ENCODE measurements around the gene ARFGAP2.

ARFGAP2 gene

DNA sequence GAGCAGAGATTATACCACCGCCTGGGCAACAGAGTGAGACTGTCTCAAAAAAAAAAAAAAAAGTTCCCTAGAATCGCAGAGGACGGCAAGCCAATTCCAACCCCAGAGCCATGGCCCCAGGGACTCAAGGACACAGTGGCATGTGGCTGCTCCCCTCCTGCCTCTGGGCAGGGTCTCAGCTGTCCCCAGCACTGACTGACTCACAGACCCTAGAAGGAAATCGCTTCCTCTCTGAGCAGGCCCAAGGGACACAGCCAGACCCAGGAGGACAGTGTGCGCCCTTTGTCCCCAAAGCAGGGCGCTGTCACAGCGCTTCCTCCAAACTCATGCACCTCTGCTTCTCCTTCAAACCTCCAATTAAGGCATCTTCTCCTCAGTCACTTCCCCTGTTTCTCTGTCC lies 7.3 kb upstream of the ARFGAP2 start:
- peaks cover 53% of the 10 kb centered on the region for H3K27me3 Mint-ChIP-seq
- no peak overlapping the region for H3K4me3 Mint-ChIP-seq

DNA sequence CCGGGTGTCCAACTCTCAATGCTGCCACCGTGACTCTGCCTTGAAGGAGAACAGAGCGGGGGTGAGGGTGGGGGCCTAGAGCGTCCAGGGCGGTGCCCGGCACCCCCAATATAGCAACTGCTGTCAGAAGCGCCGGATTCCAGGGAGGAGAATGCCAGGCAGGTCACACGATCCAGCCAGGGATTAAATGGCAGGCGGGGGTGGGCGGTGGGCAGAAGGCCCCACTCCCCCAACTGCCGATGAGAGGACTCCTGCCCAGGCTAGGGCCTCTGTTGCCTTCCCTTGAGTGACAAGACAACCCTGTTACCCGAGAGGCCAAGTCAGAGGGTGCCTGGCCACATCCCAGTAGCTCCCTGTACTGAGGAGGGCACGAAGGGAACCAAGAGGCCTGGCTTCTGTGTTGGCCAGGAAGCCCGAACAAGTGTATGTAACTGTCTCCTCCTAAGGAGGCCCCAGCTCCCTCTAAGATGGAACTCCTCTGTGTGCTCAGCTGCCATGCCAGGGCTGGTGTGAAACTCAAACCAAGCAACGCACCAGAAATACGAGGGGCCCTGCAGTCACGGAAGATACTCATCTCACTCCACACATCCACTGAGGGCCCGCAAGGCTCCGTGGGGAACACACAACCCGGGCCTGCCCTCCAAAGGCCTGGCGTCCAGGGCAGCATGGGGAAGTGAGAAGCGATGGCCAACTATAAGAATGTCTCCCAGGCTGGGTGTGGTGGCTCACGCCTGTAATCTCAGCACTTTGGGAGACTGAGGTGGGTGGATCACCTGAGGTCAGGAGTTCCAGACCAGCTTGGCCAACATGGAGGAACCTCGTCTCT lies 6.6 kb upstream of the ARFGAP2 start:
- DNase-seq, result no peak
- Mint-ChIP-seq H3K27me3 (peaks cover 45% of the 10 kb centered on the region), H3K36me3 (no peaks in the 10 kb centered on the region), H3K4me3 (no peak overlapping the region), H3K27ac (no peak overlapping the region), H3K9me3 (no peaks in the 10 kb centered on the region), H3K4me1 (peaks cover 16% of the 10 kb centered on the region)
- CTCF ChIA-PET, result interaction anchor here (0.8 kb wide), 1 partner anchor 75 kb away, joined by 3 read pairs; the partner anchor contains the start of gene NR1H3

More for the DNA sequence above, 7.3 kb upstream of the ARFGAP2 start:
- Mint-ChIP-seq H3K4me1 (peaks cover 16% of the 10 kb centered on the region), H3K9me3 (no peaks in the 10 kb centered on the region), H3K36me3 (no peaks in the 10 kb centered on the region), H3K27ac (no peak overlapping the region)
- CTCF ChIA-PET, result interaction anchor here (0.8 to 1.7 kb wide), 2 partner anchors 74 to 76 kb away, joined by 3 to 5 read pairs; partner anchors contain the start of gene NR1H3
- no peak for DNase-seq

DNA sequence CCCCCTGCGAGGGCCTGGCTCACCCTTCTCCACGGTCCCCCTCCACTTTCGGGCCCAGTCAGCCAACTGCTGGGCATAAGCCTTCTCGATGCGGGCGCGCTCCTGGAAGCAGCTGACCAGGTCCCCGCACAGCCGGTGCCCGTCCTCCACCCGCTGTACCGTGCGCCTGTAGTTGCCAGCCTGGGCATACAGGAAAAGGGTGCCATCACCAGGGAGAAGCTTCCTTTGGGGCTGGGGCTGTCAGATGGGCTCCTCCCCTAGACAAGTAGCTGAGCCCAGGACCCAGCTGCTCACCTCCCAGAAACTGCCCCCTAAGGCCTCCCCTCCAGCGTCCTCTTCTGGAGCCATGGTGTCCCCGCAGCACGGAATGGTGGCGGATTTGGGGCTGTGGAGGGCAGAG lies 5.7 kb upstream of the ARFGAP2 start:
- DNase-seq, result no peak
- Mint-ChIP-seq H3K27ac (no peak overlapping the region), H3K9me3 (no peaks in the 10 kb centered on the region), H3K27me3 (peaks cover 37% of the 10 kb centered on the region), H3K4me1 (peaks cover 20% of the 10 kb centered on the region), H3K36me3 (no peaks in the 10 kb centered on the region), H3K4me3 (no peak overlapping the region)
- CTCF ChIA-PET, result interaction anchor here (0.6 kb wide), 1 partner anchor 77 kb away, joined by 3 read pairs; no protein-coding TSS in a partner anchor

DNA sequence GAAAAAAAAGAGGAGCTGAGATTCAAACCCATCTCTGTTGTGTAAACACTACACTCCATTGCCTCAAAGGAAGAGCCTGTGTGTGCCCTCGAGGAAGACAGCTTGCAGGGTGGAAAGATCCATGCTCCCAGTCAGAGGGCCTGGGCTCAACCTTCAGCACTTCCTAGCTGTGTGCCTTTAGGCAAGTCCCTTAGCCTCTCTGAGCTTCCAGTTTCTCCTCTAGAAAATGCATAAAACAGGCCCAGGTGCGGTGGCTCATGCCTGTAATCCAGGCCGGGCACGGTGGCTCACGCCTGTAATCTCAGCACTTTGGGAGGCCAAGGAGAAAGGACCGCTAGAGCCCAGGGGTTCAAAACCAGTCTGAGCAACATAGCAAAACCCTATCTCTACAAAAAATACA lies 4.6 kb upstream of the ARFGAP2 start:
- Mint-ChIP-seq H3K27ac (no peak overlapping the region), H3K36me3 (peaks cover 2% of the 10 kb centered on the region), H3K9me3 (no peaks in the 10 kb centered on the region), H3K4me1 (peaks cover 19% of the 10 kb centered on the region), H3K27me3 (peaks cover 26% of the 10 kb centered on the region), H3K4me3 (no peak overlapping the region)
- no peak for DNase-seq
- CTCF ChIA-PET, result interaction anchor here (0.9 to 1.4 kb wide), 4 partner anchors 34 to 78 kb away, joined by 3 to 4 read pairs (median 4); partner anchors contain the start of genes ACP2, DDB2 and NR1H3

DNA sequence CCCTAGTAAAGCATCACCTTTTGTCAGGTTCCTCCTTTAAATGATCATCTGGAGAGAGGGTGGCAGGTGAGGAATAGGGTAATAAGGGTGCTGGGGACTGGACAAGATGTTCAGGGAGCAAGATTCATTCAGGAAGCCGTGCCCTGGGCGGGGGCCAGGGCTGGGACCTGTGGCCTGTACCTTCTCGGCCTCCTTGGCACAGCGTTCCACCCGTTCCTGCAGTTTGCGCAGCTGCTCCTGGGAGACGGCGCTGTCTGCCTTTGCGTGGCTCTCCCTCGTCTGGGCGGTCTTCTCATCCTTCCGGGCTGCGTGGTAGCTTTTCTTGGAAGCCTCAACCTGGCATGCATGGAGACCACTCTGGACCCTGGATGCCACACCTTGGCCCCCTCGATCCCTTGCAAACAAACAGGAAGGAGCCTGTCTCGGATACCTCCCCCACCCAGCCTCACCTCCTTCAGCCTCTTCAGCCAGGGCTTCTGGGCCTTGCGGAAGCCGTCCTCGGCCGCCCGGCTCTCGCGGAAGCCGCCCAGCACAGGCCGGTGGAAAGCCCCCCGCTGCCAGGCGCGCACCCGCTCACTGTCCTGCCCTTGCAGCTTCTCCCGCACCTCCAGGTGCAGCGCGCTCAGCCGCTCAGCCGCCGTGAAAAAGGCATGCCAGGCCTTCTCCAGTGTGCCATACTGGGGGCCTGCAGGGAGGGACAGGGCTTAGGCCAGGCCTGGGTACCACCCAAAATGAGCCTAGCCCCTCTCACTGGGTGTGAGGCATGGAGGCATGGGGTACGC lies 3.5 kb upstream of the ARFGAP2 start:
- Mint-ChIP-seq H3K36me3 (peaks cover 5% of the 10 kb centered on the region), H3K4me3 (no peak overlapping the region), H3K27me3 (peaks cover 20% of the 10 kb centered on the region), H3K9me3 (no peaks in the 10 kb centered on the region), H3K4me1 (peaks cover 28% of the 10 kb centered on the region), H3K27ac (no peak overlapping the region)
- CTCF ChIA-PET, result interaction anchor here (0.9 to 3.4 kb wide), 13 partner anchors 13 to 275 kb away, joined by 3 to 32 read pairs (median 4); partner anchors contain the start of genes ACP2, DDB2 and NR1H3
- DNase-seq, result no peak

DNA sequence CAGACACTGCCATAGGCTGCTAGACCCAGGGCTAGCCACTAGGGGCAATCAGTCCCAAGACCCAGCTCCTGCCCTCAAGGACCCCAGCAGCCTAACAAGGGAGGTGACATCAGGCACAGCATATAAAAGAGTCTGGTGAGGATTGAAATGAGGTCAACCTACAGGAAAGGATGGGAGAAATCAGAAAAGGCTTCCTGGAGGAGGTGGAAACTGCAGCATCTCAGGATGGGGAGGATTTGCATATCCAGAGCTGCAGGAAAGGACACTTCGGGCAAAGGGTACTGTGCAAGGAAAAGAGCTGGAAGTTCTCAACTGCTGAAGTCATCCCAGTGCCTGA lies 2.9 kb upstream of the ARFGAP2 start:
- H3K27me3 Mint-ChIP-seq, result peaks cover 14% of the 10 kb centered on the region
- H3K27ac Mint-ChIP-seq, result peak overlapping the region; percentile 72
- peak; percentile 69 for DNase-seq
- peaks cover 31% of the 10 kb centered on the region for H3K4me1 Mint-ChIP-seq
- no peaks in the 10 kb centered on the region for H3K9me3 Mint-ChIP-seq
- CTCF ChIA-PET, result interaction anchor here (1.0 to 3.4 kb wide), 12 partner anchors 14 to 275 kb away, joined by 3 to 32 read pairs (median 4); partner anchors contain the start of genes ACP2, DDB2 and NR1H3
- no peak overlapping the region for H3K4me3 Mint-ChIP-seq
- H3K36me3 Mint-ChIP-seq, result peaks cover 5% of the 10 kb centered on the region

DNA sequence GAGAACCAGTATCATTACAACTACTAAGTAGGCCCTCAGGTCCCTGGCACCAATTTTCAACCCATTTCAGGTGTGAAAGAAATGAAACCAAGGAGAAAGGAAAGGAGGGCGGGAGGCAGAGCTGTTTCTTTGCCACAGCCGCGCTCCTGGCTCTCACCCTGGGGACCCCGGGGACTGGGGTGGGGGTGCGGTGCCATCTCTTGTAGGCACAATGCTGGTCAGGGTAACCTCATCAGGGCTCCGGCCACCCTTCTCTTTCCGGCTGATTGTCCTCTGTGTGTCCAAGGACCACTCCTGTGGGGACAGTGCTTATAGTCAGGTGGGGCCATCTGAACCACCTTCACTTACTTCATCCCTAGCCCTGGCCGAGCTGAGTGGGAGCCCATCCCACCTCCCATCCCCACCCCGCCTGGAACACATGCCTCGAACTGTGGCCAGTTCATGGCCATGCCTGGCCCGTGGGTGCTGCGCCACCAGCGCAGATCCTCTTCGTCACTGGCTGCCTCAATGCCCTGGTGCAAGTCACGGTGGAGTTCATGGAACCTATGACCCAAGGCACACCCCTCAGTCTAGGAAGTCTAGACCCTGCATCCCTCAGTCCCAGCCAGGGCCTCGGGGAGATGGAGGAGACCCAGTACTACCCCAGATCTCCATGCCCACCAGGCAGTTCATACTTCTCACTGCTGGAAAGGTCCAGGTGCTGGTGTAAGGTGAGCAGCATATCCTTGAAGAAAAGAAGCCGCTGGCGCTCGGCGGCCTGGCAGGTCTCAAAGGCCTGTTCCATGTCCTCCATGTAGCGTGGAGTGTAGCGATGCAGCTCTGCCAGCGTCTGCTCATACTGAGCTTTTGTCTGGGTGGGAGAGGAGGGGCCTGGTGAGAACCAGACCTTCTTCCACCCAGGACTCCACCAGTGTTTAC lies 2.3 kb upstream of the ARFGAP2 start:
- Mint-ChIP-seq H3K4me3 (no peak overlapping the region), H3K4me1 (peaks cover 32% of the 10 kb centered on the region), H3K9me3 (no peaks in the 10 kb centered on the region), H3K27me3 (peaks cover 7% of the 10 kb centered on the region), H3K27ac (peak overlapping the region; percentile 72), H3K36me3 (peaks cover 5% of the 10 kb centered on the region)
- DNase-seq, result no peak
- CTCF ChIA-PET, result interaction anchor here (0.6 to 3.4 kb wide), 24 partner anchors 14 to 487 kb away, joined by 3 to 32 read pairs (median 4); partner anchors contain the start of genes ACP2 and DDB2

DNA sequence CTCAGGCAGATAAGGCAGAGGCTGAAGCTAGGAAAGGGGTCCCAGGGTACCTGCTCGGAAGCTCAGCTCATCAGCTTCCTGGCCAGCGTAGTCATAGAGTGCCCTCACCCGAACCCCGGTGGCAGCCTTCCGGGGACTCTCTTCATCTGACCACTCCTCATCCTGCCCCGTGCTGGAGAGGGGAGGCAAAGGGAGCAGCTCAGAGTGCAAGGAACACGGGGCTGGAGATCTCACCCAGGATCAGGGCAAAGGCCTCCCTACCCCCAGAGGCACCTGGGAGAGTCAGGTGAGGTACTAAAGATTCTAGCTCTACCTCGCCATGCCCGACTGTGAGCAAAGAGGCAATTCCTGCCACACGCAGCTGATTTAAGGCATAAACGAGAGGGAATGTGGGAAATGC lies 1.6 kb upstream of the ARFGAP2 start:
- no peak for DNase-seq
- no peaks in the 10 kb centered on the region for H3K9me3 Mint-ChIP-seq
- H3K27me3 Mint-ChIP-seq, result peaks cover under 1% of the 10 kb centered on the region
- peak overlapping the region; percentile 100 for H3K27ac Mint-ChIP-seq
- H3K4me1 Mint-ChIP-seq, result peaks cover 39% of the 10 kb centered on the region
- CTCF ChIA-PET, result interaction anchor here (0.6 to 3.4 kb wide), 18 partner anchors 36 to 444 kb away, joined by 3 to 32 read pairs (median 4); partner anchors contain the start of genes ACP2 and DDB2
- no peak overlapping the region for H3K4me3 Mint-ChIP-seq
- H3K36me3 Mint-ChIP-seq, result peaks cover 10% of the 10 kb centered on the region

DNA sequence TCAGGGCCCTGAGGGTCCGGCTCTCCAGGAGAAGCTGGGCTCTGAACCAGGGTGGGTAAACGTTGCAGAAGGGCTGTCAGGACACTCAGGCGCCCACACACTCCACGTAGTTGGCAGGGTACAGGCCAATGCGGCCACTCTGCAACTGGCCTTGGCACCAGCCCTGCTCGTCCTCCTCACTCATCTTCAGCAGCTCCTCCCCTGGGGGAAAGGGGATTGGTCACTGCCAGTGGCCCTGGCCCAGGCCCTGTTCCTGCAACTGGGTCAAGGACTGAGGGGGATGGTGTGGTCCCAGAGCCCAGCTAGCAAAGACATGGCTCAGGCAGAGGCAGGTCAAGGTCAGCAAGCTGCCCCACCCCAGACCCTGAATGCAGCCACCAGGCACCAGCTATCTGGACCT lies 1.2 kb upstream of the ARFGAP2 start:
- H3K4me3 Mint-ChIP-seq, result peak overlapping the region; percentile 96
- H3K27ac Mint-ChIP-seq, result peak overlapping the region; percentile 100
- H3K27me3 Mint-ChIP-seq, result no peaks in the 10 kb centered on the region
- CTCF ChIA-PET, result interaction anchor here (0.6 to 3.4 kb wide), 19 partner anchors 9 to 444 kb away, joined by 3 to 32 read pairs (median 3); partner anchors contain the start of genes ACP2 and DDB2
- no peaks in the 10 kb centered on the region for H3K9me3 Mint-ChIP-seq
- H3K36me3 Mint-ChIP-seq, result peaks cover 15% of the 10 kb centered on the region
- DNase-seq, result no peak
- peaks cover 44% of the 10 kb centered on the region for H3K4me1 Mint-ChIP-seq

DNA sequence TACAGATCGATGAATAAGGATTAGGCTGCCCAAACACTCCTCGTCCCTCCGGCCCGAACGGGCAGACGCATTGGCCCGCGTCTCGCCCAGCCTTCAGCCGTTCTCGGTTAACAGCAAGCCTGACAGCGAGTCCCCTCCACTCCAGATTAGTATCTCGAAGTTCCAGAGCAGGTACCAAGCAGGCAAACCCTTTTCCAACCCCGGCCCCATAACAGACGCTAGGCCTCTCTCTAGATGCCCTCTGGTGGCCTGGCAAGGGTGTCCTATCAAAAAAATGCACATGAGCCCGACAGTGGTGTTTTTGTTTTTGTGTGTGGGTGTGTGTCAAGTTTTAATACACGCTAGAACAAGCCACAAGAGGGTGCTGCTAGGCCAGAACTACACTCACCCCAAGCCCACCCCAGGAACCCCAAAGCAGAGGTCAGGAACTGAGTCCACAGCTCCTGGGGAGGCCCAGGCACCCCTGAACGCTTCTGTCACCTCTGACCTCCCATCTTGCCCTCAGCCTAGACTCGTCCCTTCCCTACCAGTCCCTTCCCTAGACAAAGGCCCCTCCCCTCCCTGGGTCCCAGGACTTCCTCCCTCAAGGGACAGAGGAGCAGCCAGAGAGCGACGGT lies 658 bp upstream of the ARFGAP2 start:
- peaks cover 17% of the 10 kb centered on the region for H3K36me3 Mint-ChIP-seq
- CTCF ChIA-PET, result interaction anchor here (0.7 to 3.4 kb wide), 16 partner anchors 10 to 387 kb away, joined by 3 to 32 read pairs (median 4); partner anchors contain the start of genes ACP2 and DDB2
- H3K27me3 Mint-ChIP-seq, result no peaks in the 10 kb centered on the region
- peak overlapping the region; percentile 96 for H3K4me3 Mint-ChIP-seq
- H3K9me3 Mint-ChIP-seq, result no peaks in the 10 kb centered on the region
- H3K4me1 Mint-ChIP-seq, result peaks cover 47% of the 10 kb centered on the region
- peak overlapping the region; percentile 100 for H3K27ac Mint-ChIP-seq
- DNase-seq, result peak; percentile 82

DNA sequence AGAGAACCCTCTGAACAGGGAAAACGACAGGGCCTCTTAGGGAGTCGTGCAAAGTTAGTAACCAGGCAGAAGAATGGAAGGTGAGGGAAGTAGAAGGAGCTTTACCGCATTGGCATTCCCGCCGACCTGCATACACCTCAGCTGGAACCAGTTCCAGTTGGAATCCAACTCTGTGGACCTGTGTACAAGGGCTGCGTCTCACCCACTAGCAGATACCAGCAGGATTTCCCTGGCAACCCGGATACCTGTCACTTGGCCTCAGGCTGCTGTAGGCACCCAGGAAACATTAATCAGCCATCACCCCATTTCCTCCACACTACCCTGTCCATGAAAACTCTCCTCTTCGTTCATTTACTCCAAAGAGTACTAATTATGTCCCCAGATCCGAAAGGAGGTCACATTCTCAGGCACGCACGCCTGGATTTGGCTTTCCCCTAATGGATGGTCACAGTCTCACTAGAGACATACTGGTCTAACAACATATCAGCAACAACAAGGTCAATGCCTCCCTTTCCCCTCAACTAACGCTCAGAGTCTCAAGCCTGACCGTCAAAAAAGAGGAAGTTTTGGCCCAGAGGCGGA lies 842 bp downstream of the ARFGAP2 start:
- H3K4me1 Mint-ChIP-seq, result peaks cover 58% of the 10 kb centered on the region
- H3K36me3 Mint-ChIP-seq, result peaks cover 26% of the 10 kb centered on the region
- no peaks in the 10 kb centered on the region for H3K9me3 Mint-ChIP-seq
- no peak for DNase-seq
- no peaks in the 10 kb centered on the region for H3K27me3 Mint-ChIP-seq
- H3K27ac Mint-ChIP-seq, result peak overlapping the region; percentile 100
- CTCF ChIA-PET, result interaction anchor here (0.6 kb wide), 1 partner anchor 58 kb away, joined by 3 read pairs; no protein-coding TSS in a partner anchor
- peak overlapping the region; percentile 96 for H3K4me3 Mint-ChIP-seq

DNA sequence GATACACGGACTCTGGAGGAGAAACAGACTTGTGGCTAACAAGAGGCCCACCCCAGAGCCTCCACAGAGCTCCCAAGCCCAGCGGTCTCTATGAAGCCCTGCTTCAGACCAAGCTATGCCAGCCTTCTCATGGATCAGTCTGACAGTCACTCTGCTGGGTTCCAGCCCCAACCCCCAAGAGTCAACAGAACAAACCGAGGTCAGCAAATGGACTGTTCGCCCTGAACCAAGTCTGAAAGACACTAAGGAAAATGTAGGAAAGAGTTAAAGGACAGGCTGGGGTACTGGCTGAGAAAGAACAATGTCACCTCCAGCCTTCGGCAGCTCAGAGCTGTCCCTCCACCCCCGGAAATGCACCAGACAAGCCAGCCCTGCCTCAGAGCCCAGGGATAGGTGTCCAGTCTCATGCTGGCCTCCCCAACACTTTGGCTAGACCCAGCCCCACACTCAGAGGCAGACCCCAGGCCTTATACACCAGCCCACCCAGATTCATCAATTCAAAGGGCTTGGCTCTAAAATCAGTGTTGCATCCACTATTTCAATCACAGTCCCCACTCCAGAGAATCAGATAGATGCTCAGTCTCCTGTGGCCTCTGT lies 3.8 kb downstream of the ARFGAP2 start:
- H3K27me3 Mint-ChIP-seq, result no peaks in the 10 kb centered on the region
- peaks cover 56% of the 10 kb centered on the region for H3K4me1 Mint-ChIP-seq
- DNase-seq, result no peak
- H3K9me3 Mint-ChIP-seq, result no peaks in the 10 kb centered on the region
- no peak overlapping the region for H3K27ac Mint-ChIP-seq
- CTCF ChIA-PET, result no interaction called here
- peaks cover 28% of the 10 kb centered on the region for H3K36me3 Mint-ChIP-seq
- H3K4me3 Mint-ChIP-seq, result no peak overlapping the region

Data from activated naive CD4-positive, alpha-beta T cell treated with anti-CD3 and anti-CD28 coated beads, Interleukin-2, amount 10 ng/mL, durations not matched to agents 7 days and 5 days (primary cell).